Stimulated activated CD4-positive, alpha-beta T cell treated with anti-CD3 and anti-CD28 coated beads, Interleukin-2, amount 100 ng/mL, for 4 hours (primary cell): ENCODE data around the gene NDUFB3.

Experiments
- DNase-seq: peaks from one replicate; pipeline ENCODE4 v3.0.0-alpha.2; 2020; ENCODE audit warnings: low read depth

NDUFB3 gene

GRCh38 chr2:201128933-201129505 is 57.2 kb downstream of the NDUFB3 start:
- no peak for DNase-seq

DNA sequence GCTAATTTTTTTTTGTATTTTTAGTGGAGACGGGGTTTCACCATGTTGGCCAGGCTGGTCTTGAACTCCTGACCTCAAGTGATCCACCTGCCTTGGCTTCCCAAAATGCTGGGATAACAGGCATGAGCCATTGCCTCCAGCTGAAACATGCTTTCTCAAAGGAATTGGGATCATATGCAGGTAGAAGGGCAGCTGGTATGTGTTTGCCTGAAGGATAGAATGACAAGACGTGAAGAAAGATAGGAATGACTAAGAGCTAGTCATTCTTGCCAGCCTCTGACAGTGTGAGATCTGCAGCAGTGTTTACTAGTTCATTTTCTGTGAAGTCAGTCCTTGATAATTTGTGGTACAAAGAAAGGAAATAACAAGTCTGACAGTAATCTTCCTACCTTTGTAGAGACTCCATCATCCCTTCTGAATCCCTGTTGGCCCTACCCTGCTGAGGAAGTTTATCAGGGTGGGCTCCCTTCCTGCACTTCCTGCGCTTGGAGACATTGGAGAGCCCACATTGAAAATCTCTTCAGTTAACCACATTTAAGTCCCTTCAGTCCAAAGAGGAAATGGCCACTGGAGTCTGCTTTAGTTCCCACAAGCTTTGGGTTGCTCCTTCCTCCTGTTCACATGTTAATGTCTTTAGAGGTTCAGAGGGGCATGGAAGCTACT is 58.9 kb downstream of the NDUFB3 start:
- DNase-seq = no peak

DNA sequence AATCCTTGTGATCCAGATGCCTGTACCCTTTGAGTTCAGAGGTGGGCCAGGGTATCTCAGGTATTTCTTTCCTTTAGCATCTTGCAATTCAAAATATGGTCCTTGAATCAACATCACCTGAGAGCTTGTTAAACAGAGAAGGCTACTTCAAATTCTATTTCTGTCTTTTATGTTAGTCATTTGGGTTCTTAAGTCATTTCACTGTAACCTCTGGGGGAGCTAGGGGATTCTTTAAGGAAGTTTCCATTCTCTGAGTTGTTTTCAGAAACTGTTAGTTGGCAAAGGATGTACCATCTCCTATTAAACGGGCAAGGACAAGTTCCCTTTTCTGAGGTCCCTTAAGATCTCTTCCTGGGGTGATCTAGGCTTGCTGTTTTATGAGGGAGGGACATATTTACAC is 60.7 kb downstream of the NDUFB3 start:
- no peak for DNase-seq
